ENCODE measurements around the gene MALAT1.

MALAT1 gene

GRCh38 chr11:65549096-65549495, 50.3 kb downstream of the MALAT1 start:
- DNase-seq (ENCODE audit: low read depth) = no peak
- TF ChIP-seq, protein P1, sequence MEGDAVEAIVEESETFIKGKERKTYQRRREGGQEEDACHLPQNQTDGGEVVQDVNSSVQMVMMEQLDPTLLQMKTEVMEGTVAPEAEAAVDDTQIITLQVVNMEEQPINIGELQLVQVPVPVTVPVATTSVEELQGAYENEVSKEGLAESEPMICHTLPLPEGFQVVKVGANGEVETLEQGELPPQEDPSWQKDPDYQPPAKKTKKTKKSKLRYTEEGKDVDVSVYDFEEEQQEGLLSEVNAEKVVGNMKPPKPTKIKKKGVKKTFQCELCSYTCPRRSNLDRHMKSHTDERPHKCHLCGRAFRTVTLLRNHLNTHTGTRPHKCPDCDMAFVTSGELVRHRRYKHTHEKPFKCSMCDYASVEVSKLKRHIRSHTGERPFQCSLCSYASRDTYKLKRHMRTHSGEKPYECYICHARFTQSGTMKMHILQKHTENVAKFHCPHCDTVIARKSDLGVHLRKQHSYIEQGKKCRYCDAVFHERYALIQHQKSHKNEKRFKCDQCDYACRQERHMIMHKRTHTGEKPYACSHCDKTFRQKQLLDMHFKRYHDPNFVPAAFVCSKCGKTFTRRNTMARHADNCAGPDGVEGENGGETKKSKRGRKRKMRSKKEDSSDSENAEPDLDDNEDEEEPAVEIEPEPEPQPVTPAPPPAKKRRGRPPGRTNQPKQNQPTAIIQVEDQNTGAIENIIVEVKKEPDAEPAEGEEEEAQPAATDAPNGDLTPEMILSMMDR (IDR thresholded peaks at IDR 0.05; ENCODE audit: control insufficient read depth, extremely low read depth, insufficient read depth) = no peak

DNA sequence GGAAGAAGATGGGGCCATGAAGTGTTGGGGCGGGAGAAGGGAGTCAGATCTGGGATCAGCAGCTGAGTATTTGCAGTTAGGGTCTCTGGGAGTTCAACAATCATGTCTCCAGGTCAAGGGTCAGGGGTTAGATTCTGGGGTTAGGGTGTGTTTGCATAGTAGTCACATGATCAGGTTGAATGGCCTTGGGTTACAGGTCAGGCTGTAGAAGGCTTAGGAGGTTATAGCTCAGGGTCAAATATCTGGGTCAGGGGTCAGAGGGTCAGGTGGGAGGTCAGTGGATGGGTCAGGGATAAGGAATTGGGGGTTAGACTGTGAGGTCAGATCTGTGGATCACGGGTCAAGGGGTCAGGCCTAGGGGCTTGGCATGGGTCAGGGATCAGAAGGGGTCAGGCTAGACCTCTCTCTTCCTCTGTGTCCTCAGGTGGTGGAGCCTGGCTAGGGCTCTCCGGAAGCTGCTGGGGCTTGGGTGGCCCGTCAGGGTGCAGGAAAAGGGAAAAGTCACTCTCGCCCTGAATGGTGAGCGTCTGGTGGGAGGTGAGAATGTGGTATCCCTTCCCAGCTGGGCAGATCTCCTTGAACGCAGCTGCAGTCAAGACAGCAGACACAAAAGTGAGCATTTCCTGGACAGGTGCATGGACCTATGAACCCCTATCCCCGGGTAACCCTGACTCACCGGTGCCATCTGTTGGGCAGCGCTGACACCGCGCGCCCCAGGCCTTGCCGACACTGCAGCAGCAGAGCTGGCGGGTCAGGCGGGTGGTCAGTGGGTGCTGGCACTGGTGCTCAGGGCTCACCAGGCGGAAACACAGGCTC, 52.9 kb downstream of the MALAT1 start:
- no peak overlapping the region for H3K4me3 ChIP-seq (ENCODE audit: low read depth, low read length)
- no peak for DNase-seq (ENCODE audit: low read depth)

More at GRCh38 chr11:65549096-65549495, 50.3 kb downstream of the MALAT1 start:
- H3K4me3 ChIP-seq (ENCODE audit: low read depth, low read length) = no peak overlapping the region

GRCh38 chr11:65552388-65552951, 53.6 kb downstream of the MALAT1 start:
- no peak for DNase-seq (ENCODE audit: low read depth)
- no peak overlapping the region for H3K4me3 ChIP-seq (ENCODE audit: low read depth, low read length)
- TF ChIP-seq, protein P1 (IDR thresholded peaks at IDR 0.05; ENCODE audit: control insufficient read depth, extremely low read depth, insufficient read depth) = no peak

More for the DNA sequence above, 52.9 kb downstream of the MALAT1 start:
- TF ChIP-seq, protein P1 (IDR thresholded peaks at IDR 0.05; ENCODE audit: control insufficient read depth, extremely low read depth, insufficient read depth) = peak; percentile 77

- TF ChIP-seq, protein P1 (IDR thresholded peaks at IDR 0.05; ENCODE audit: control insufficient read depth, extremely low read depth, insufficient read depth) = no peak
- no peak overlapping the region for H3K4me3 ChIP-seq (ENCODE audit: low read depth, low read length)
- DNase-seq (ENCODE audit: low read depth) = no peak
These were observed 54.6 kb downstream of the MALAT1 start for GRCh38 chr11:65553301-65554001.

DNA sequence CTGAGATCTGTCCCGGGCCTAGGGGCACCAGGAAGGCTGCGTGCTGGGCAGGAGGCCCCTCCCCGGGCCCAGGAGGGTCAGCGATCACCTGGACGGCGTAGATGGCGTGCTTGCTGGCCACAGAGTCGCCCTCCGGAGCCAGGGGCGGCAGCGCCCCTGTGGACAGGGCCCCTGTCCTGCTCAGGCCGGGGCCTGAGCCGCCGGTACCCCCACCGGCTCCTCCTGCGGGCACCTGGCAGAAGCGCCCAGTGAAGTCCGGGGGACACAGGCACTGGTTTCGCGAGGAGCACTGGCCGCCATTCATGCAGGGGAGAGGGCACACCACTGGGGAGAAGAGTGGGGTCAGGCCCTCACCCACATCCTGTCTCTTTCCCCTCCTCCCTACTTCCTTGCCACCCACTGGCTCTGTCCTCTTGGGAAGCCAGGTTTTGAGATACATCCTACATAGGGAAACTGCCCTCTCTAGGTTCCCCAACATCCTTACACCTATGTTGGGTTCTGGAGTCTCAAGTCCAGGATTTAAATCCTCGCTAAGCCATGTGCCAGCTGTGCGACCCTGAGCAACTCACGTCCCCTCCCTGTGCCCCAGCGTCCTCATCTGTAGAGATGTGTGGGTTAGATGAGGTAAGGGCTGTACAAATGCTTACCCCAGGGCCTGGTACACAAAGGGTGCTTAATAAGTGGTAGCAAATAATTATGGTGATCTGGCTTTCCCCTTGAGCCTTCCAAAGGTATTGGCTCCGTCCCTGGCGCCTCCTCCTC, 55.4 kb downstream of the MALAT1 start:
- TF ChIP-seq, protein P1 (IDR thresholded peaks at IDR 0.05; ENCODE audit: control insufficient read depth, extremely low read depth, insufficient read depth) = no peak
- DNase-seq (ENCODE audit: low read depth) = no peak
- no peak overlapping the region for H3K4me3 ChIP-seq (ENCODE audit: low read depth, low read length)

DNA sequence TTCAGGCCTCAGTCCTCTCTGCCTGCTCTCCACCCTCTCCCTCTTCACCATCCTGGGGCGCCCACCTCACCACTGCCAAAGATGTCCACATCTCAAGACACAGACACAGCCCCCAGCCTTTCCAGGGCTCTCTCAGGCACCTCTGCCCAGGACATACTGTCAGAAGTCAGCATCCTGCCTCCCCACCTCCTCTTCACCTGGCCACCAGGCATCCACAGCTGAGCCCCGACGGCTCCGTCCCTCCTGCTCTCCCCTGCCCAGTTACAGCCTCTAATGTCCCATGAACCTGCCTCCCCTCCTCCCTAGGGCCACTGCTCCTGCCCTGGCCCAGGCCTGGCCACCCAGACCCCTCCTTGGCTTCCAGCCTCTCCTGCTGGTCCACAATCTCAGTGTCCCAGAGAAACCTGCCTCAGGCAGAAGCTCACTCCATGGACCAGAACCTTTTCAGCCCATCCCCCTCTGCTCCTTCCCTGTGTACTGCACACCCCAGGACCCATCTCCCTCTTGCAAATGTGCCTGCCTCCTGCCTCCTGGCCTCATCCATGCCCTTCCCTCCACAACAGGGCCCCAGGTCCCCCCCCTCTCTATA, 56.1 kb downstream of the MALAT1 start:
- no peak overlapping the region for H3K4me3 ChIP-seq (ENCODE audit: low read depth, low read length)
- no peak for DNase-seq (ENCODE audit: low read depth)
- TF ChIP-seq, protein P1 (IDR thresholded peaks at IDR 0.05; ENCODE audit: control insufficient read depth, extremely low read depth, insufficient read depth) = no peak

Measured in LNCaP clone FGC (cell line).